Omental fat pad (tissue), 4 donors: Measurements from ENCODE around the gene CCDC159. TPM values are rescaled to one million over a fixed set of nuclear protein-coding genes. Genes with fewer than 3 reads are reported as not detected.
"Not testable (repeated sequence)": the region's sequence is repeated elsewhere in the genome, so short reads cannot be mapped to it uniquely, and the experiment has no call there.

Experiments used
- ATAC-seq: fragments of 150-250 bp; one replicate; pipeline ENCODE4 v1.9.1; 2016; ENCODE audit warnings: mild to moderate bottlenecking, moderate library complexity; ENCODE audit not compliant: low FRiP score
- DNase-seq: peaks from one replicate; pipeline ENCODE4 v3.0.0-alpha.2; 2019; ENCODE audit warnings: low spot score
- total RNA-seq, 4 donors: library from RNA; depleted of rRNA; stranded (reverse); fragments of >200 nt; gene quantifications; one replicate each; pipeline ENCODE4 v1.1.0, GENCODE V29; 2016
- TF ChIP-seq, protein P1 (sequence below), 3 donors: fragments of 450-650 bp; IDR thresholded peaks; one replicate each; pipeline ENCODE4 v1.5.1; 2016 to 2017; ENCODE audit warnings: antibody characterized with exemption in 3 of 3, mild to moderate bottlenecking in 3 of 3, moderate library complexity in 2 of 3

CCDC159 gene
- total RNA-seq, 4 donors from 2014 or later = 12.0 to 22.4 (median 16.6) TPM

- ATAC-seq (peak; percentile 11), DNase-seq (no peak)
- TF ChIP-seq, protein P1, sequence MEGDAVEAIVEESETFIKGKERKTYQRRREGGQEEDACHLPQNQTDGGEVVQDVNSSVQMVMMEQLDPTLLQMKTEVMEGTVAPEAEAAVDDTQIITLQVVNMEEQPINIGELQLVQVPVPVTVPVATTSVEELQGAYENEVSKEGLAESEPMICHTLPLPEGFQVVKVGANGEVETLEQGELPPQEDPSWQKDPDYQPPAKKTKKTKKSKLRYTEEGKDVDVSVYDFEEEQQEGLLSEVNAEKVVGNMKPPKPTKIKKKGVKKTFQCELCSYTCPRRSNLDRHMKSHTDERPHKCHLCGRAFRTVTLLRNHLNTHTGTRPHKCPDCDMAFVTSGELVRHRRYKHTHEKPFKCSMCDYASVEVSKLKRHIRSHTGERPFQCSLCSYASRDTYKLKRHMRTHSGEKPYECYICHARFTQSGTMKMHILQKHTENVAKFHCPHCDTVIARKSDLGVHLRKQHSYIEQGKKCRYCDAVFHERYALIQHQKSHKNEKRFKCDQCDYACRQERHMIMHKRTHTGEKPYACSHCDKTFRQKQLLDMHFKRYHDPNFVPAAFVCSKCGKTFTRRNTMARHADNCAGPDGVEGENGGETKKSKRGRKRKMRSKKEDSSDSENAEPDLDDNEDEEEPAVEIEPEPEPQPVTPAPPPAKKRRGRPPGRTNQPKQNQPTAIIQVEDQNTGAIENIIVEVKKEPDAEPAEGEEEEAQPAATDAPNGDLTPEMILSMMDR (IDR thresholded peaks at IDR 0.05) = no peak
Observed at GRCh38 chr19:11338569-11339253, 7.6 kb upstream of the CCDC159 start.

DNA sequence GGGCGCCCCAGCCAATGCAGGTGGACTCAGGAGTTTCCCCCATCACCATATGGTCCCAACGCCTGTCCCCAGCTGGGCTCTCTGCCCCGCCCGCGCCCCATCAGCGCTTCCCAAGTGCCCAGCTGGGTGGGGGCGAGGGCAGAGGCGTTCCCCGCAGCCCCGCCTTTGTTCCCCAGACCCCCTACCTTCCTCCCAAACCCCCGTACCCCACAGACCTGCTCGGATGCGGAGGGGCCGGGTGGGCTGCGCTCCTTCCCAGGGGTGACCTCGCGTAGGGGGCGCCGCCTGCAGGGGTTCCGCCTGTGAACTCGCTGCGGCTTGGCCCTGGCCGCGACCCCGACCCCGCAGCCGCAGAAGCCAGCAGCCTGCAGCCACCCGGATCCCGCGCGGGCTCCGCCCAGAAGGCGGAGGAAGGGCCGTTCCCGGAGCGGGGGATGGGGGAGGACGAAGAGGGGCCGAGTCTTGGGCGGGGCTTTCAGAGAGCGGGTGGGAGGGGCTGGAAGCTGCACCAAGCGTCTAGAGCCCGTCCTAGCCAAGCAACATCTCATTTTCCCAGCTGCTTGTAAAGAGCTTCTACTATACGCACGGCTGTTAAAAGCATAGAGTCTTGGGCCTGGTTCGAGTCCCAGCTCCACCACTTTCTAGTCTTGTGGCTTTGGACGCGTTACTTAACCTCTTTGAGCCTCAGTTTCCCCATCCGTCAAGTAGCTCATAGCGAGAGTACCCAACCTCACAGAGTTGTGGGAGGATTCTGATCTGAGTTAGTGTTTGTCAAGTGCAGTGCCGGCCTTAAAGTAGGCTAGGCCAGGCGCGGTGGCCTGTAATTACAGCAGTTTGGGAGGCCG lies 6.8 kb upstream of the CCDC159 start, which contains the start of gene RAB3D:
TSS of gene RAB3D (minus strand) at position 404 of the 845 bp plus-strand sequence. CDS start 2,258 bp downstream, outside the sequence.
- DNase-seq (peak; percentile 67), ATAC-seq (peak; percentile 92)
- TF ChIP-seq, protein P1 (IDR thresholded peaks at IDR 0.05) = no peak

DNA sequence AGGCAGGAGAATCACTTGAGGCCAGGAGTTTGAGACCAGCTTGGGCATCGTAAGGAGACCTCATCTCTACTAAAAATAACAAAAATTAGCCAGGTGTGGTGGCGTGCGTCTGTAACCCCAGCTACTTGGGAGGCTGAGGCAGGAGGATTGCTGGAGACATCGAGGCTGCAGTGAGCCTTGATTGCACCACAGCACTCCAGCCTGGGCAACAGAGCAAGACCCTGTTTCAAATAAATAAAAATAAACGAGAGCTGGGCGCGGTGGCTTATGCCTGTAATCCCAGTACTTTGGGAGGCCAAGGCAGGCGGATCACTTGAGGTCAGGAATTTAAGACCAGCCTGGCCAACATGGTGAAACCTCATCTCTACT lies 6.2 kb upstream of the CCDC159 start:
- ATAC-seq, DNase-seq: not testable (repeated sequence)

DNA sequence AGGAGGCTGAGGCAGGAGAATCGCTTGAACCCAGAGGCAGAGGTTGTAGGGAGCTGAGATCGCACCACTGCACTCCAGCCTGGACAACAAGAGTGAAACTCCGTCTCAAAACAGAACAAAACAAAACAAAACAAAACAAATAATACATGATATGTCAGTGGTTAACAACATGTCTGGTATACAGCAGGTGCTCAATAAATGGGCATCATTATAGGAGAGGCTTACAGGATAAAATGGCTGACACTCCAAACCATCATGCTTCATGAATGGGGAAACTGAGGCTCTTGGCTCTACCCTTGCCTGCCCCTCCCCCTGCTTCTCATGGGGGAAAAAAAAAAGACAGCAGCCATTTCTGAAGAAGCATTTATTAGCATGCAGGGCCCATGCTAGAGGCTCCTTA lies 3.9 kb upstream of the CCDC159 start:
- ATAC-seq = no peak

GRCh38 chr19:11345122-11345803 lies 1.1 kb upstream of the CCDC159 start:
- TF ChIP-seq, protein P1 (IDR thresholded peaks at IDR 0.05) = no peak
- DNase-seq (no peak), ATAC-seq (no peak)

More for the DNA sequence above, 3.9 kb upstream of the CCDC159 start:
- DNase-seq = no peak
- TF ChIP-seq, protein P1 (IDR thresholded peaks at IDR 0.05) = no peak

DNA sequence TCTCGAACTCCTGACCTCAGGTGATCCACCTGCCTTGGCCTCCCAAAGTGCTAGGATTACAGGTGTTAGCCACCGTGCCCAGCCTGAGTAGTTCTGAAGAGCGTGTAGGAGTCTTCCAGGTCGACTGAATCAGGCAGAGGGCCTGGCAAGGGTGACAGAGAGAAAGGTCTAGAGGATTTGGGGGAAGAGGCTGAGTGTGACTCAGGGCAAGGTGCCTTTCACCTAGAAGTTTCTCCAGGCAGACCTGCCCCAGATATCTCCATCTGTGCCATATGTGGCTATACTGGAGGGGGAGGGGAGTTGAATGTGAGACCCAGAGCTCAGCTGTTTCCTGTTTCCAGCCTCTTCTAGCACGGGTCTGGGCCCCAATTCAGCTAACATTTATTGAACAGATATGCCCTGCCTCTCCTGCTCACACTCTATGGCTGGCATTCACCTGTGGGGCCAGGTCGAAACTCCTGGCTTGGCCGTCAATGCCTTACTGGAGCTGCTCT lies 1.3 kb downstream of the CCDC159 start:
- TF ChIP-seq, protein P1 (IDR thresholded peaks at IDR 0.05) = no peak
- ATAC-seq (no peak), DNase-seq (no peak)

DNA sequence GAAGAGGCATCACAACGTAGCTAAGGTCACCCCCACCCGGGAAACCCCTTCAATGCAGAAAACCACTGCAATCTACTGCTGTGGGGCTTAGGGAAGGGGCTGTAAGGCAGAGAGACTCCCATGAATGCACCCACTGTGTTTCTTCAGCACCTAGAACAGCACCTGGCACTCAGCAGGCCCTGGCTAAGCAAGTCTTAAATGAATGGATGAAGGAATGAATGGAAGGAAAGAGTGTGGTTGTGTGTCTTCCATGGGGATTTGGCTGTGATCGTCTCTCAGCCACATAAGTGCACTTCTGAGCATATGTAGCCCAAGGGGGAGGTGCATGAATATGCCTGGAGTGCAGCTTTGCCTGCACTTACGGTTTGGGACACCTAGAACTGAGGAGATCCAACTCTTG lies 2.9 kb downstream of the CCDC159 start:
- DNase-seq = no peak
- no peak for ATAC-seq
- TF ChIP-seq, protein P1 (IDR thresholded peaks at IDR 0.05) = no peak

GRCh38 chr19:11354102-11354501 lies 7.8 kb downstream of the CCDC159 start:
- not testable (repeated sequence) for ATAC-seq, DNase-seq
